Right cardiac atrium (tissue), 5 donors: Measurements from ENCODE around the gene IQSEC1. TPM values are rescaled to one million over a fixed set of nuclear protein-coding genes. Genes with fewer than 3 reads are reported as not detected.
A peak's percentile ranks its signal among the peaks of the same experiment; 100 is the strongest.

ENCODE experiments used
- ATAC-seq, 2 donors: fragments of 200-7000 bp; cut with Tn5 transposase; one replicate each; pipeline versions ENCODE4 v1.8.0 to v1.9.1; 2020; ENCODE audit warnings: moderate library complexity in 2 of 2, mild to moderate bottlenecking in 1 of 2
- DNase-seq, 3 donors: peaks; one replicate each; pipeline ENCODE4 v3.0.0-alpha.2; 2020
- H3K27ac ChIP-seq: one replicate; pipeline ENCODE4 v1.5.1; 2013; ENCODE audit warnings: mild to moderate bottlenecking, low read length, control low read depth, moderate library complexity
- H3K27me3 ChIP-seq: one replicate; pipeline ENCODE4 v1.6.1; 2013; ENCODE audit not compliant: control insufficient read depth, insufficient read depth
- H3K4me1 ChIP-seq: one replicate; pipeline ENCODE4 v1.6.1; 2013; ENCODE audit warnings: low read length; ENCODE audit not compliant: control insufficient read depth, insufficient read depth
- H3K4me3 ChIP-seq: one replicate; pipeline ENCODE4 v1.5.1; 2013; ENCODE audit warnings: low read length, control low read depth
- H3K9me3 ChIP-seq: one replicate; pipeline ENCODE4 v1.6.1; 2013; ENCODE audit warnings: low read length; ENCODE audit not compliant: control insufficient read depth
- WGBS: extraction: QIAGEN DNeasy Blood & Tissue Kit; methylation state at CpG from one replicate; pipeline ENCODE4 v1.1.7; 2013; 5-methylcytosine and 5-hydroxymethylcytosine counted together
- intact Hi-C, 4 donors: fragments of 100-400 bp; cut with DNase I; formaldehyde crosslinking; loops; one replicate each; pipeline versions ENCODE4 v1.11.0 to v1.14.0; 2022 to 2023
- polyA plus RNA-seq: library from polyadenylated mRNA; stranded (reverse); fragments of 200-250 nt; gene quantifications from one replicate; pipeline ENCODE4 v1.2.3, GENCODE V29; 2013
- total RNA-seq, 4 donors: library from RNA; stranded (reverse); fragmentation: NEBNext Ultra II Directional; extraction: Animal tissue kit (Norgen Biotek cat#: 25700); gene quantifications; one replicate each; pipeline ENCODE4 v1.2.1, GENCODE V29; 2021
- donor health status: healthy with polysubstance abuse.
- donor health status: DM: no; HTN: yes; CAD: no.
- donor health status: DM: no; HTN: no; CAD: no.
- donor health status: DM: no; HTN: yes; CAD: no; lungs with severe emphysema.
- donor health status: DM: yes; HTN: yes; CAD: no.

The IQSEC1 gene
- total and polyA plus RNA-seq, 5 donors, result 31.1 to 72.6 (median 61.9) TPM

DNA sequence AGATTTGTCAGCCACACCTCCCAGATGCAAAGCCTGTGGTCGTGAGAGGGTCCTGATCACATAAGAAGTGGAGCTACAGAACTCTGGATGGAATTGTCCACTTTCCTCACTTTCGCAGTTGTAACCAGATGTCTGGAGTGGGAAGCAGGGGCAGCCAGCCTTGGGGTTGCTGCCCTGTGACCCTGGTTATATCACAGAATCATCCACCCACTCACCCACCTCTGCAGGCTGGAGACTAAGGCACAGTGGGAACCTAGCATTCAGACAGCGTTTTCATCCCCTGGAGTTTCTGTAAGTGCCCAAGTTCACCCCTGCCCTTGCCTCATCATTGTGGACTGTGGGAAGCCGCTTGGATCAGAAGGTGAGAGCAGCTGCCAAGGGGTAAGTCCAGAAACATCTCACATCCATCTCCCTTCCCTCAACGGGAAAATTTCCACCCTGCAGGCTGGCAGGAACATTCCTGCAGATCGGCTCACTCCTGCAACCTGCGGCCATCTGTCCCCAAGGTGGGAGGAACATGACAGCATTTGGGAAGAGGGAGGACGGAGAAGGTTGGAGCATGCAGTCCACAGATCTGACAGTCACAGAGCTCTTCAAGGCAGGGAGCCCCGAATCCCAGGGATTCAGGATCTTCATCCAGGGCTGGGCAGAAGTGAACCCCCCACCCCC lies 2.9 kb upstream of the IQSEC1 start:
- Histone ChIP-seq H3K4me3 (no peak overlapping the region), H3K4me1 (peaks cover 9% of the 10 kb centered on the region), H3K27ac (no peak overlapping the region), H3K9me3 (no peaks in the 10 kb centered on the region), H3K27me3 (no peaks in the 10 kb centered on the region)
- WGBS, result 69% methylated on average over 9 of the region's 9 CpGs
- intact Hi-C loops, result no loop called here
- DNase-seq (peak in 1 of 3 donors; percentile 26), ATAC-seq (no peak)

DNA sequence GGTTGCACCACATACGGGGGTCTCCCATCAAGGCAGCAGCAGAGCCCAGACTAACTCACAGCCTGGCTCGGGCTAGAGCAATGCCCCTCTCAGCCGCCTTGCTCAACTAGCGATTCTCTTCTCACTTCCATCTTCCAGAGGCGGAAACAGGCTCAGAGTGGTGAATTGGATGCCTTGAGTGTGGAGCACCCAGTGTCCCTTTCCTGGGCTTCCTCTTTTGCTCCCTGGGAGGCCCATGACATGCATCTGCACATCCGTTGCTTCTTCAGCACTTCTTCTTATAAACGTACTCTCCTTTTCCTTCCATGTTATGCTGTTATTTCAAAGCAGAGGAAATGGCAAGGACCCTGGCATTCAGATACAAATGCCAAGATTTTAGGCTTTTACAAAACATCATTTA lies 2.1 kb upstream of the IQSEC1 start:
- Histone ChIP-seq H3K9me3 (no peaks in the 10 kb centered on the region), H3K4me1 (peaks cover 6% of the 10 kb centered on the region), H3K27me3 (no peaks in the 10 kb centered on the region), H3K4me3 (no peak overlapping the region), H3K27ac (no peak overlapping the region)
- WGBS, result 82% methylated on average over 7 of the region's 7 CpGs
- DNase-seq (peak in 1 of 3 donors; percentile 35), ATAC-seq (no peak)
- intact Hi-C loops, result no loop called here

DNA sequence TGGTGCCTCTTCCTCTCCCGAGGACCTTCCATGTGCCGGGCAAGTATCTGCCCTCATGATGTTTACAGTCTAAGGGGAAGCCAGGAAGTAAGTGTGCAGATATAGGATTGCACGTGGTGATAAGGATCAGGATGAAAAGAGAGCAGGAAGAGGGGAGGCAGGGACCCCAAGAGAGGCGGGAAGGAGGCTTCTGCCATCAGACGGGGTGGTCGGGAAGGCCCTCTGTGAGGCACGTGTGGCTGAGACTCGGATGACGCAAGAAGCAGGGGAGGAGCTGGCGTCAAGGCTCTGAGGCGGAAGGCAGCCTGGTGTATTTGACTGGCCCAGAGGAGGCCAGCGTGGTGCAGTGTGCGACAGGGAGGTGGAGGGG lies 762 bp upstream of the IQSEC1 start:
- 57% methylated on average over 13 of the region's 13 CpGs for WGBS
- H3K9me3 ChIP-seq, result no peaks in the 10 kb centered on the region
- DNase-seq, result peak in 1 of 3 donors; percentile 62
- ATAC-seq, result no peak
- no peak overlapping the region for H3K4me3 ChIP-seq
- no peaks in the 10 kb centered on the region for H3K27me3 ChIP-seq
- no peak overlapping the region for H3K27ac ChIP-seq
- intact Hi-C loops, result no loop called here
- H3K4me1 ChIP-seq, result peaks cover 5% of the 10 kb centered on the region

DNA sequence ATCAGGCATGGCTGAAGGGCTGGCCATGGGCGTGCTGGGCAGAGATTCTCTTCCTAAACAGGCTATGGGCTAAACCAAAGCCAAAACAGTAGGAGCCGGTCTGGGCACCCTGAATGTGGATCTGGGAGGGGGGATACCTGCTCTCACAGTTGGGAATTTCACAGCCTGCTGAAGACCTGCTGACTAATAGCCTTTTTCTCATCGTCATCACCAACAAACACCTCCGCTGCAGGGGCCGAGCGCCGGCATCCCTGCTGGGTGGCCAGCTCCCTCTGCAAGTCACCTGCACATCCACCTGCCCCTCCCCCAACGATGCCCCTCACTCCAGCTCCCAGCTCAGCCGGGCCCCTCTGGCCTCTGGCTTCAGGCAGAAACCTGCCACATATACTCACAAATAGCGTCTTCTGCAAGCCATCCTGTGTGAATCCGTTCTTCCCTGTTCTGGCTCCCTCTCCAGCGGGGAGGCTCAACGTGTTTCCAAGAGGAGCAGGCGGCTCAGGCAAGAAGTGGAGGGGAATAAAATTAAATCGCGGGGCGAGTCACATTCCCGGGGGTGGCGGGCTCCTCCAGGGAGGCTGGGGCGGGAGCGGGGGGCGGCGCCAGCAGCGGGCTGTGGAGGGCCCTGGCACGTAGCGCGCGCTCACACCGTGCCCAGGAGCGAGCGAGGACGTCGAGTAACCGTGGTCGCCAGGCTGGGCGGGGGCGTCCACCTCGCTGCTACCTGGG lies 466 bp downstream of the IQSEC1 start:
- H3K27me3 ChIP-seq, result no peaks in the 10 kb centered on the region
- H3K4me1 ChIP-seq, result no peaks in the 10 kb centered on the region
- intact Hi-C loops, result no loop called here

DNA sequence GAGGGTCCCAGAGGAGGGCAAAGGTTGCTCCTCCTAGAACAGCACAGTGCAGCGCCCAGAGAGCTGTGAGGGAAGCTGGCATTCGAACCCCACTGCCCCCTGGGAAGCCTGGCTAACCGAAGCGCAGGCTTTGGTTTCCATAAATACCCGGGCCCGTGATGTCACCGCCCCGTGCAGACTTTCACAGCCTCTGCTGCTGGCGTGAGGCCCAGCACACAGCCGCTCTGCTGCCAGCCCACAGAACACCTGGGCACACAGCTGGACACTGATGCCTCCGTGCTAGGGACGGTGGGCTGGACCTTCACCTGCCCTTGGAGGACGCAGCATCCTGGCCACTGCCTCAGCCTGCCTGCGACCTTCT lies 1.0 kb downstream of the IQSEC1 start:
- Histone ChIP-seq H3K9me3 (no peaks in the 10 kb centered on the region), H3K27ac (no peak overlapping the region), H3K27me3 (no peaks in the 10 kb centered on the region), H3K4me3 (no peak overlapping the region), H3K4me1 (no peaks in the 10 kb centered on the region)
- DNase-seq, result peak; percentile 56 to 82 (median 80)
- ATAC-seq, result peak; percentile 44 to 58
- intact Hi-C loops, result no loop called here
- 57% methylated on average over 14 of the region's 14 CpGs for WGBS

More for the DNA sequence above, 466 bp downstream of the IQSEC1 start:
- WGBS, result 18% methylated on average over 38 of the region's 38 CpGs
- DNase-seq, result peak in 1 of 3 donors; percentile 71
- ATAC-seq, result peak; percentile 12 to 29
- no peak overlapping the region for H3K4me3 ChIP-seq
- no peaks in the 10 kb centered on the region for H3K9me3 ChIP-seq
- no peak overlapping the region for H3K27ac ChIP-seq

DNA sequence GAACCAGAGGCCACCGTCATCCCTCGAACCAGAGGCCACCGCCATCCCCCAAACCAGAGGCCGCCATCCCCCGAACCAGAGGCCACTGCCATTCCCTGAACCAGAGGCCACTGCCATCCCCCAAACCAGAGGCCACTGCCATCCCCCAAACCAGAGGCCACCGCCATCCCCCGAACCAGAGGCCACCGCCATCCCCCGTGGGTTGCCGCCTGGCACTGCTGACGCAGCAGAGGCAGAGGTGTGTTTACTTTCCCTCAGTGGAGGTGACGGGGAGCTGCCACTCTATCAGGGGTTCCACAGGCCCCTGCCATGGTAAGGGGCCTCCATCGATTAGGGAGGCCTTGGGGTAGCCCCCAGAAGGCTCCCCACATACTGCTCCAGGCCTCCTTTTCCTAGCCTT lies 1.5 kb downstream of the IQSEC1 start:
- DNase-seq, result peak in 1 of 3 donors; percentile 45
- H3K4me3 ChIP-seq, result no peak overlapping the region
- intact Hi-C loops, result no loop called here
- no peaks in the 10 kb centered on the region for H3K4me1 ChIP-seq
- 92% methylated on average over 13 of the region's 13 CpGs for WGBS
- H3K27ac ChIP-seq, result no peak overlapping the region
- ATAC-seq, result peak in 1 of 2 donors; percentile 1
- no peaks in the 10 kb centered on the region for H3K27me3 ChIP-seq
- no peaks in the 10 kb centered on the region for H3K9me3 ChIP-seq

DNA sequence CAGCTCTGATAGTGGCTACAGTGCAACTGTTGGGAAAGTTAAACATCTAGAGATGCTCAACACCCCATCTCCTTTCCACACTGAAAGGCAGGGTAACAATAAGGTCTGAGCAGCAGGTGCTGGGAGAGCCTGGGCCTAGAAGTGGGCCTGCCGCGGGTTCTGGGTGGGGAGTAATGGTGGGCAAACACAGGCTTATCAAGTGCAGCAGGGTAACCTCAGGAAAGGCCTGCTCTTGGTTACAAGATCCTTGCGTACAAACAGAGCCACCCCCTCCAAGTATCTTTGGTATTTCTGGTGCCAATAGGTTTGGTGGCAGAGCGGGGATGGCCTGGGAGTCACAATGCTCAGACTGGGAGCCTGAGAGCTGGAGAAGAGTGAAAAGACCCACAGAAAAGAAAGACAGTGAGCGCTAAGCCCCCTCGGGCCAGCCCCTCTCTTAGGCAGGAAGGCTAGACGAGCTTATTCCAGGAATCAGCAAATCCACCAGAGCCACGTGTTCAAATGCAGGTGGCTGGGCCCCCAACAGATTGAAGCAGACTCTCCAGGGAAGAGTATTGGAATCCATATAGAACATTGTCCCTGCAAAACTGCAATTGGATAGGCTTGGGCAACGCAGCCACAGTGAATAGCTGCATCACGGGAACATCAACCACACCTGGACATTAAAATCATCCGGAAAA lies 2.7 kb downstream of the IQSEC1 start:
- no peaks in the 10 kb centered on the region for H3K4me1 ChIP-seq
- H3K9me3 ChIP-seq, result no peaks in the 10 kb centered on the region
- no peak for DNase-seq
- intact Hi-C loops, result no loop called here
- no peak overlapping the region for H3K4me3 ChIP-seq
- WGBS, result 87% methylated on average over 11 of the region's 11 CpGs
- no peak for ATAC-seq
- H3K27ac ChIP-seq, result no peak overlapping the region
- H3K27me3 ChIP-seq, result no peaks in the 10 kb centered on the region

DNA sequence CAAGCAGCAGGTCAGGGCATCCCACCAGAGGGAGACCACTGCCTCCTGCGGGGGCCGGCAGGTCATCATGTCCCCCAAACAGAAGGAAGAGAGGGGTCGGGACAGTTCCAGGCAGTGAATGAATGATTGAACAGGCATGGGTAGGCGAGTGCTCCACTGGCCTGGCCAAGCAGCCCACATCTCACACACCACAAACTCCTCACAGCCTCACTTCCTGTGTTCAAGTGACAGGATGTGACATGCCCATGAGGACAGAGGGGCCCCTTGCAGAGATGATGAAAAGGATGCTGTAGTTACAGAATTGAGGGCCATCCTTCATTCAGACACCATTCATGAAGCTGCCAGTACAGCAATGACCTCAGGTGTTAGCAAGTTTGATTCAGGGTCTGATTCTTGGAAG lies 3.7 kb downstream of the IQSEC1 start:
- Histone ChIP-seq H3K9me3 (no peaks in the 10 kb centered on the region), H3K27ac (no peak overlapping the region), H3K4me1 (no peaks in the 10 kb centered on the region), H3K4me3 (no peak overlapping the region), H3K27me3 (no peaks in the 10 kb centered on the region)
- intact Hi-C loops, result no loop called here
- WGBS, result 86% methylated on average over 4 of the region's 4 CpGs
- ATAC-seq (no peak), DNase-seq (peak in 1 of 3 donors; percentile 18)

DNA sequence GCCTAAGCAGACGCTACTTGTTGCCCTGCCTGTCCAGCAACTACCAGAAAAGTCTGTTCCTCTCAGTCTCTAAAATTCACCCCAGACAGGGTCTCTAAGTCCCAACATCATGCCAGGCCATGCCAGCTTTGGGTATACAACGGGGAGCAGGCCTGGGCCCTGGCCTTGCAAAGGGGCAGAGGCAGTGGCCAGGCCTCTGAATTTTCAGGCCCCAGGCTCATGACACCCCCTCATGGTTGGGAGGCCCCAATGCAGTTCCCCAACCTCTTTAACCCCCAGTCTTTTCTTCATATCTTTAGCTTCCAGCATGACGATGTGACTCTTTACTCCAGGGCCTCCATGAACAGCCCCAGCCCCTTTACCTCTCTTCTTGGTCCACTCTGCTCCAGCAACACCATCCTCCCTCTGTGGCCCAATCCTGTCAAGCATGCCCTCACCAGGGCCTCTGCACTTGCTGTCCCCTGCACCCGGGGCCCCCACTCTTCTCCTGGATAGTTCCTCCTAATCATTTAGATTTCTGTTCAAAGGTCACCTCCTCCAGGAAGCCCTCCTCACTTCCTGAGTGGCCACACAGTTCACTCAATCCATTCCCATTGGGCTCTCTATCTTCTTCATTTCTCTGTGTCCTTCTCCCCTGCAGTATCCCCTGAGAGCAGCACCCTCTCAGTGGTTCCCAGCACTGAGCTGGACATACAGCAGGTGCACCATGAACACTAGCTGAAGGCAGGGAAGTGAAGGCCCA lies 4.8 kb downstream of the IQSEC1 start:
- H3K4me3 ChIP-seq, result no peak overlapping the region
- no peaks in the 10 kb centered on the region for H3K4me1 ChIP-seq
- no peaks in the 10 kb centered on the region for H3K27me3 ChIP-seq
- H3K27ac ChIP-seq, result no peak overlapping the region
- intact Hi-C loops, result no loop called here
- no peak for ATAC-seq
- DNase-seq, result peak in 1 of 3 donors; percentile 22
- no peaks in the 10 kb centered on the region for H3K9me3 ChIP-seq
- WGBS, result 81% methylated on average over 4 of the region's 4 CpGs

DNA sequence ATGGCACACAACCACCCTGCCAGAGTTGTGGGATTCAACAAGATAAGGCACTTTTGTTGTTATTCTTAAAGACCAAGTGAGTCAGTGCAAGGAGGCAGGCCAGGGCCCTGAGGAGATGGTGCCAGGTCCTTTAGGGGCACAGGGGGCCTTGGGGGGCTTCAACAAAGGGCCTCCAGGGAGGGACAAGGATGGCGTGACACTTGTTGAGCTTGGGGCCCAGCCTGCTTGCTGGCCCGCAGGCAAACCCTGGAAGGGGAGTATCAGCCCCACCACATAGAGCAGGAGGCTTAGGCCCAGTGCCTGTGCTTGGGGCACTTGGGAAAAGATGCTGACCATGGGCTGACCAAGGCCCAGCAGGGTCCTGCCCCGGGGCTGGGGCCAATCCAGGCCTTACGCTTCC lies 5.5 kb downstream of the IQSEC1 start:
- no peak overlapping the region for H3K27ac ChIP-seq

DNA sequence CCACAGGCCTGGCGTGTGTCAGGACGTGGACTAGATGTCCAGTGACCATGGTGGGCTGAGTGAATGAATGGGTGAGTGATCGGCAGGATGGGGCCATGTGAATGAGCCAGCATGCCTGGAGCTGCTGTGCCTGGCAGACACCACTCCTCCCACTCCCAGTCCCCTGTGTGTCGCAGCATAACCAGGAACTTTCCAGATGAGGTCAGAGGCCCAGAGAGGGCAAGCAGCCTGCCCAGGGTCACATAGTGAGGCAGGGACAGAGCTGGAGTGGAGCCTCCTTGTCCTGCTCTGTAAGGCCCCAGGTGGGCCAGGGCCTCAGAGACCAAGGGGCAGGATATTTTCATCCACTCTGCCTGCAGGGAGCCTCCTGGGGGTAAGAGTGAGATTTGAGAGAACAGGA lies 6.4 kb downstream of the IQSEC1 start:
- no peaks in the 10 kb centered on the region for H3K27me3 ChIP-seq
- H3K9me3 ChIP-seq, result no peaks in the 10 kb centered on the region
- H3K4me1 ChIP-seq, result no peaks in the 10 kb centered on the region
- no peak for ATAC-seq
- H3K4me3 ChIP-seq, result no peak overlapping the region
- no peak overlapping the region for H3K27ac ChIP-seq
- 91% methylated on average over 4 of the region's 4 CpGs for WGBS
- peak in 1 of 3 donors; percentile 24 for DNase-seq
- intact Hi-C loops, result no loop called here

More for the DNA sequence above, 5.5 kb downstream of the IQSEC1 start:
- intact Hi-C loops, result no loop called here
- no peaks in the 10 kb centered on the region for H3K4me1 ChIP-seq
- no peaks in the 10 kb centered on the region for H3K27me3 ChIP-seq
- DNase-seq (peak in 1 of 3 donors; percentile 26), ATAC-seq (no peak)
- WGBS, result 95% methylated on average over 4 of the region's 4 CpGs
- no peaks in the 10 kb centered on the region for H3K9me3 ChIP-seq
- H3K4me3 ChIP-seq, result no peak overlapping the region
